PC-9 (cell line): ENCODE measurements around the gene ADCY2. TPM values are rescaled to one million over a fixed set of nuclear protein-coding genes. Genes with fewer than 3 reads are reported as not detected.

Experiments
- BruUV-seq: library from RNA; stranded (reverse); fragments of 400-500 nt; replicated peaks from 2 replicates; lab custom pipeline; 2021; lab: Mats Ljungman, UMichigan
- CTCF ChIA-PET: fragments of 300-600 bp; sonication (Branson Sonifier 250); formaldehyde crosslinking; loops from one replicate; lab custom pipeline; 2022; ENCODE audit warnings: antibody characterized with exemption; lab: Charles Lee
- POLR2A ChIA-PET: fragments of 300-600 bp; sonication (Branson Sonifier 250); formaldehyde crosslinking; loops from one replicate; lab custom pipeline; 2022; ENCODE audit warnings: antibody characterized with exemption; ENCODE audit not compliant: unreplicated experiment; lab: Charles Lee
- DNase-seq, 2 experiments: peaks; one replicate each; pipeline versions ENCODE4 v3.0.0 to v3.0.0-alpha.2; 2015 to 2022; ENCODE audit warnings: mixed read lengths in 1 of 2
- H2AFZ ChIP-seq: fragments of 200-600 bp; sonication (generic); 2 replicates; pipeline ENCODE4 v1.8.1; 2017; ENCODE audit warnings: antibody characterized with exemption
- H3F3A ChIP-seq: fragments of 200-600 bp; sonication (generic); 2 replicates; pipeline ENCODE4 v1.8.1; 2017; ENCODE audit warnings: antibody characterized with exemption, mild to moderate bottlenecking, low read depth; ENCODE audit not compliant: insufficient read depth
- H3K27ac ChIP-seq: fragments of 200-600 bp; sonication (generic); 2 replicates; pipeline ENCODE4 v1.6.1; 2016; ENCODE audit warnings: mixed run types
- H3K27me3 ChIP-seq: fragments of 200-600 bp; sonication (generic); 2 replicates; pipeline ENCODE4 v1.6.1; 2016; ENCODE audit warnings: low read depth, mixed run types; ENCODE audit not compliant: insufficient read depth
- H3K36me3 ChIP-seq: fragments of 200-600 bp; sonication (generic); 2 replicates; pipeline ENCODE4 v1.6.1; 2016; ENCODE audit warnings: low read depth, mixed run types
- H3K4me1 ChIP-seq: fragments of 200-600 bp; sonication (generic); replicated peaks from 2 replicates; pipeline ENCODE4 v1.6.1; 2016; ENCODE audit warnings: mixed run types; ENCODE audit not compliant: insufficient read depth
- H3K4me2 ChIP-seq: fragments of 200-600 bp; sonication (generic); 2 replicates; pipeline ENCODE4 v1.6.1; 2017; ENCODE audit warnings: mixed run types
- H3K4me3 ChIP-seq: fragments of 200-600 bp; sonication (generic); 2 replicates; pipeline ENCODE4 v1.6.1; 2016; ENCODE audit warnings: mixed run types
- H3K79me2 ChIP-seq: fragments of 200-600 bp; sonication (generic); 2 replicates; pipeline ENCODE4 v1.6.1; 2017; ENCODE audit warnings: low read depth, mixed run types
- H3K9me2 ChIP-seq: fragments of 200-600 bp; sonication (generic); 2 replicates; pipeline ENCODE4 v1.8.1; 2017; ENCODE audit warnings: mild to moderate bottlenecking; ENCODE audit not compliant: insufficient read depth
- H3K9me3 ChIP-seq: fragments of 200-600 bp; sonication (generic); 2 replicates; pipeline ENCODE4 v1.8.1; 2016; ENCODE audit warnings: low read depth; ENCODE audit not compliant: insufficient read depth
- H4K20me1 ChIP-seq: fragments of 200-600 bp; sonication (generic); 2 replicates; pipeline ENCODE4 v1.8.1; 2017; ENCODE audit not compliant: insufficient read depth
- CTCF ChIP-seq: fragments of 200-600 bp; sonication (generic); conservative IDR thresholded peaks from 2 replicates; pipeline ENCODE4 v1.6.1; 2017; ENCODE audit warnings: mixed run types, antibody characterized with exemption, mild to moderate bottlenecking, moderate library complexity
- EZH2 ChIP-seq: fragments of 200-600 bp; sonication (generic); IDR thresholded peaks from 2 replicates; pipeline ENCODE4 v1.8.0; 2017; ENCODE audit warnings: antibody characterized with exemption, low read depth
- intact Hi-C: fragments of 100-400 bp; cut with micrococcal nuclease; formaldehyde crosslinking; loops from one replicate; pipeline ENCODE4 v1.10.0; 2022; ENCODE audit not compliant: unreplicated experiment
- total RNA-seq: library from RNA; stranded (reverse); gene quantifications from 2 replicates; pipeline ENCODE4 v1.2.3, GENCODE V29; 2021

ADCY2 gene
- total RNA-seq, 1 experiment from 2014 or later = not detected

- intact Hi-C loops = no loop called here
- no peak overlapping the region for H3K4me2 ChIP-seq
- H3K9me2 ChIP-seq = no peaks in the 10 kb centered on the region
- no peaks in the 10 kb centered on the region for H4K20me1 ChIP-seq
- ChIA-PET CTCF (no interaction called here), POLR2A (no interaction called here)
- H3K79me2 ChIP-seq = no peaks in the 10 kb centered on the region
- H3K9me3 ChIP-seq = no peaks in the 10 kb centered on the region
- TF ChIP-seq EZH2 = no peak
- TF ChIP-seq CTCF = no peak
- H3K36me3 ChIP-seq = no peaks in the 10 kb centered on the region
- DNase-seq = no peak
- no peaks in the 10 kb centered on the region for H3F3A ChIP-seq
- H3K27me3 ChIP-seq = peaks cover 56% of the 10 kb centered on the region
- H2AFZ ChIP-seq = no peak overlapping the region
- no peaks in the 10 kb centered on the region for H3K4me1 ChIP-seq
- no peak overlapping the region for H3K27ac ChIP-seq
- BruUV-seq = no TSS peak
- H3K4me3 ChIP-seq = no peak overlapping the region
These were observed 272.7 kb downstream of the ADCY2 start for GRCh38 chr5:7668627-7669026.

DNA sequence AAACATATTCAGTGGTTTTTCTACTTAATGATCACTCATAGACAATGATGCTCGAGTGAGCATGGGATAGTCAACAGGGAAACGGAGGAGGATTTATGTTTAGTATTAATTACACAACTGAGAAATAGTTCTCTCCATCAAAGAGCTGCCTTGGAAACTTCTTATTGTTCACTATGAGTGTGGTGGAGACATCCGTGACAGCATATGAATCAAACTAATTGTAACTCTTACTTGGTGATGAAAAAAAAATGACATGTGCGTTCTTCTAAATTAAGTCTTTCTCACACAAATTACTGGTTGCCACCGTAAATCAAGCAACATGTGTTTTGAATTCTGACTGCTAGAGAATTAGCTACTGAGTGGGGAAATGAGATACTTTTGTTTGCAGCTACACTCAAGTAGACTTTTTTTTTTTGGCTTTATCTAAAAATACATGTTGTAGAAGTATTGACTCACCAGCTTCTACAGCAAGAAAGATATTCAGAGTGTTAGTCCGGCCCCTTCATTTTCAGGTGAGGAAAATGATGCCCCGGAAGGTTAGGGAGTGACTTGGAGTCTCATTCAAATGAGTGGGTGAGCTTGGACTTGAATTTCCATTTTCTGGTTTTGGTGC lies 275.5 kb downstream of the ADCY2 start:
- no peaks in the 10 kb centered on the region for H3K9me3 ChIP-seq
- H3K27me3 ChIP-seq = peaks cover 55% of the 10 kb centered on the region
- no peak for DNase-seq
- no peaks in the 10 kb centered on the region; the same call in 1 of the 2 replicates for H4K20me1 ChIP-seq
- H3K79me2 ChIP-seq = no peaks in the 10 kb centered on the region
- H3K4me2 ChIP-seq = no peak overlapping the region
- no peak overlapping the region for H3K4me3 ChIP-seq
- TF ChIP-seq EZH2 (no peak), CTCF (no peak)
- intact Hi-C loops = no loop called here
- no peaks in the 10 kb centered on the region for H3K36me3 ChIP-seq
- no peaks in the 10 kb centered on the region for H3F3A ChIP-seq
- CTCF ChIA-PET = no interaction called here
- no peaks in the 10 kb centered on the region for H3K9me2 ChIP-seq
- no peaks in the 10 kb centered on the region for H3K4me1 ChIP-seq
- no peak overlapping the region for H3K27ac ChIP-seq
- BruUV-seq = no TSS peak
- no peak overlapping the region for H2AFZ ChIP-seq
- POLR2A ChIA-PET = no interaction called here

GRCh38 chr5:7673658-7674057 lies 277.7 kb downstream of the ADCY2 start:
- no peak for TF ChIP-seq CTCF
- TF ChIP-seq EZH2 = no peak
- no peak overlapping the region for H3K27ac ChIP-seq
- peaks cover 50% of the 10 kb centered on the region for H3K27me3 ChIP-seq
- no peaks in the 10 kb centered on the region for H3F3A ChIP-seq
- DNase-seq = no peak
- no peak overlapping the region for H2AFZ ChIP-seq
- H3K9me2 ChIP-seq = no peaks in the 10 kb centered on the region
- H3K9me3 ChIP-seq = no peaks in the 10 kb centered on the region
- H3K79me2 ChIP-seq = no peaks in the 10 kb centered on the region
- no peaks in the 10 kb centered on the region; the same call in 1 of the 2 replicates for H4K20me1 ChIP-seq
- no peaks in the 10 kb centered on the region for H3K4me1 ChIP-seq
- ChIA-PET POLR2A (no interaction called here), CTCF (no interaction called here)
- H3K4me3 ChIP-seq = no peak overlapping the region
- BruUV-seq = no TSS peak
- intact Hi-C loops = no loop called here
- no peak overlapping the region for H3K4me2 ChIP-seq
- no peaks in the 10 kb centered on the region for H3K36me3 ChIP-seq
